ENCODE results near the gene TLCD3B. TPM values are rescaled to one million over a fixed set of nuclear protein-coding genes. Genes with fewer than 3 reads are reported as not detected.

TLCD3B gene
- total RNA-seq, 1 donor from 2014 or later = not detected

DNA sequence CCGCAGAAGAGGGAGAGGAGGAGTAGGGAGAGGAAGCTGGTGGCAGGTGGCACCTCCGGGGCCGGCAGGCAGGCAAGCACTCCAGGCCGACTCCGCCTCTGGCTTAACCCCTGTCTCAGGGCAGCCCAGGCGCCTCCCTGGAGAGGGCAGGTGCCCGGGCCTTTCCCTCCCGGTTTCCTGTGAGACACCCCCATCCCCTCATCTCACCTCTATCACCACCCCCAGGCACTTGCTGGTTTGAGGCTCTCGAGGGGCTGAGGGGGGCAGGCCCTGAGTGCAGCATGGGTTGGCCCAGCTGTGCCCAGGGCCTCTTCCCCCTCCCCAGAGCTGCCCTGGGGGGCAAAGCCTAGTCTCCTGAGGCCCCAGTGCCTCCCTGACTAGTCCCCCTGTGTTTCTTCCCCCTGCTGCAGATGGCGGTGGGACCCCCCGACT, 26.2 kb downstream of the TLCD3B start:
- TF ChIP-seq, protein P1, sequence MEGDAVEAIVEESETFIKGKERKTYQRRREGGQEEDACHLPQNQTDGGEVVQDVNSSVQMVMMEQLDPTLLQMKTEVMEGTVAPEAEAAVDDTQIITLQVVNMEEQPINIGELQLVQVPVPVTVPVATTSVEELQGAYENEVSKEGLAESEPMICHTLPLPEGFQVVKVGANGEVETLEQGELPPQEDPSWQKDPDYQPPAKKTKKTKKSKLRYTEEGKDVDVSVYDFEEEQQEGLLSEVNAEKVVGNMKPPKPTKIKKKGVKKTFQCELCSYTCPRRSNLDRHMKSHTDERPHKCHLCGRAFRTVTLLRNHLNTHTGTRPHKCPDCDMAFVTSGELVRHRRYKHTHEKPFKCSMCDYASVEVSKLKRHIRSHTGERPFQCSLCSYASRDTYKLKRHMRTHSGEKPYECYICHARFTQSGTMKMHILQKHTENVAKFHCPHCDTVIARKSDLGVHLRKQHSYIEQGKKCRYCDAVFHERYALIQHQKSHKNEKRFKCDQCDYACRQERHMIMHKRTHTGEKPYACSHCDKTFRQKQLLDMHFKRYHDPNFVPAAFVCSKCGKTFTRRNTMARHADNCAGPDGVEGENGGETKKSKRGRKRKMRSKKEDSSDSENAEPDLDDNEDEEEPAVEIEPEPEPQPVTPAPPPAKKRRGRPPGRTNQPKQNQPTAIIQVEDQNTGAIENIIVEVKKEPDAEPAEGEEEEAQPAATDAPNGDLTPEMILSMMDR (conservative IDR thresholded peaks at IDR 0.05; ENCODE audit: low read depth, low read length) = no peak
- no peak for DNase-seq (ENCODE audit: low read depth)
- H3K4me3 ChIP-seq (ENCODE audit: low read depth, low read length) = no peak overlapping the region

DNA sequence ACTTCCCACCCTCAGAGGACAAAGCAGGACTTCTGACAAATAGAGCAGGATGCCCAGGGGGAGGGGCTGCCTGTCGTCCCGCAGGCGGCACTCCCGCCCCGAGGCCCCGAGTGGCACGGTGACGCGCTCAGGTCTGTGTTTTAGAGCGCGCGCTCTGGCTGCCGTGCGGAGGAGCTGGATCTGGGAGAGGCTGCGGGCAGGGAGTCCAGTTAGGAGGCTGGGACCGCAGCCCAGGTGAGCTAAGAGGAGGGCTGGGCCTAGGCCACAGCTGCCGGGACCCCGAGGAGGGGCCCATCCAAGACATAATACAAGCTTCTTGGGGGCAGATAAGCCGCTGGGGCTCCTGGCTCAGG, 26.7 kb downstream of the TLCD3B start:
- TF ChIP-seq, protein P1 (conservative IDR thresholded peaks at IDR 0.05; ENCODE audit: low read depth, low read length) = no peak
- no peak overlapping the region for H3K4me3 ChIP-seq (ENCODE audit: low read depth, low read length)
- no peak for DNase-seq (ENCODE audit: low read depth)

DNA sequence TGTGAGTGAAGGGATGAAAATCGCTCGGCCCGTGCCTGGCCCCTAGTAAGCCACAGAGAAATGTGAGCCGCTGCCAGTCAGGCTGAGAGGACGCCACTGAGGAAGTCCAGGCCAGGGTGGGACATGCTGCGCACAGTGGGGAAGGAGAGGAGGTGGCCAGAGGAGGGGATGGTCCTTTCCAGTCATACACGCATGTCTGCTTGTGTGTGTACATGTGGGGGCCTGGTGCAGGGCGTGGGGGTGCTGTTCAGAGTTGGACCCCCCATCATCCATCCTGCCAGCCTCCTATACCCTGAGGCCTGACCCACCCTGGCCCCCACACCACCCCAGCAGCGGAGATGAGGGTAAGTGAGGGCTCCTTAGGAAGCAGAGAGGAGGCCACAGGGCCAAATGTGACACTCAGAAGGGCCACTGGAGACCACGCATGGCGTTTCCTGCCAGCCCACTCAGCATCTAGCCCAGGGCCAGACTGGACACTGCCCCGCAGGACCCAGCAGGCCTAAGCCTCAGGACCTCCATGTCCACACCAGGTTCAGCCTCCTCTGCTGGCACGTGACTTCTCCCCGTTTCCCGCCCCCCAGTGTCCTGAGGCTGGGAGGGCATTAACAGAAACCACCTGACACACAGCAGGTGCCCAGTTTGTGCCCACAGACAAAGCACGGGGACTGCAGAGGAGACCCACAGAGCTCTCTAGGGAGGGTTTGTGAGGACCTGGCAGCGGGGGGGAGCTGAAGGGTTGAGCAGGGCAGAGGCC, 27.2 kb downstream of the TLCD3B start:
- H3K4me3 ChIP-seq (ENCODE audit: low read depth, low read length) = no peak overlapping the region
- TF ChIP-seq, protein P1 (conservative IDR thresholded peaks at IDR 0.05; ENCODE audit: low read depth, low read length) = no peak
- no peak for DNase-seq (ENCODE audit: low read depth)

DNA sequence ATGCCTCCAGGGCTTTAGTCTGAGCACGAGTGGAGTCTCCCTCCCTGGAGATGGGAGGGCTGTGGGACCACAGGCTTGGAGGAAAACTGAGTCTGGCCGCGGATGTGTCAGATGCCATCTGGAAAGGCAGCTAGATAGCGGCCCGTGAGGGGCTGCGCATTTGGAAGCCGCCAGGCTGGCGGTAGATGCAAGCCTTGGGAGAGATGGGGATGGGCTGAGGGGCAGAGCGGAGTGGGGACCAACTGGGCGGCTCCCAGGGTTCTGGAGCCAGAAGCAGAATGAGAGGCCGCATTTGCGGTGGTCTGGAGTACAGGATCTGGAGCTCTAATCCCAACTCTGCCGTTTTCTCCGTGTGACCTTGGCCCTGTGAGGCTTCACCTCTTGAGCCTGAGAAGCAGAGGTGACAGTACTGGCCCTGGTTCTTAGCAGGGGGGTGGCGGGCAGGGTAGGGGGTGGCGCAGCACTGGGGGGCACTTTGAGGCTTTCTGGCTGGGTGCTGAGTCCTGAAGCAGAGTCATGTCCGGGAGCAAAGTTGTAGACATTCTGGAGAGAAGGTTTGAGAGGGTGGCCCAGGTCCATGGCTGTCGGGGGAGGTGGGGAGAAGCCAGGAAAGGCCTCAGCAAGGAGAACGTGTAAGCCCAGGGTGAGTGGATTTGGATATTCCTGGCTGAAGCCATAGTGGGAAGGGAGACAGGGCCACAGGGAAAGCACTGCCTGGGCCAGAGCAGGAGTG, 28.3 kb downstream of the TLCD3B start:
- TF ChIP-seq, protein P1 (conservative IDR thresholded peaks at IDR 0.05; ENCODE audit: low read depth, low read length) = no peak
- DNase-seq (ENCODE audit: low read depth) = no peak

DNA sequence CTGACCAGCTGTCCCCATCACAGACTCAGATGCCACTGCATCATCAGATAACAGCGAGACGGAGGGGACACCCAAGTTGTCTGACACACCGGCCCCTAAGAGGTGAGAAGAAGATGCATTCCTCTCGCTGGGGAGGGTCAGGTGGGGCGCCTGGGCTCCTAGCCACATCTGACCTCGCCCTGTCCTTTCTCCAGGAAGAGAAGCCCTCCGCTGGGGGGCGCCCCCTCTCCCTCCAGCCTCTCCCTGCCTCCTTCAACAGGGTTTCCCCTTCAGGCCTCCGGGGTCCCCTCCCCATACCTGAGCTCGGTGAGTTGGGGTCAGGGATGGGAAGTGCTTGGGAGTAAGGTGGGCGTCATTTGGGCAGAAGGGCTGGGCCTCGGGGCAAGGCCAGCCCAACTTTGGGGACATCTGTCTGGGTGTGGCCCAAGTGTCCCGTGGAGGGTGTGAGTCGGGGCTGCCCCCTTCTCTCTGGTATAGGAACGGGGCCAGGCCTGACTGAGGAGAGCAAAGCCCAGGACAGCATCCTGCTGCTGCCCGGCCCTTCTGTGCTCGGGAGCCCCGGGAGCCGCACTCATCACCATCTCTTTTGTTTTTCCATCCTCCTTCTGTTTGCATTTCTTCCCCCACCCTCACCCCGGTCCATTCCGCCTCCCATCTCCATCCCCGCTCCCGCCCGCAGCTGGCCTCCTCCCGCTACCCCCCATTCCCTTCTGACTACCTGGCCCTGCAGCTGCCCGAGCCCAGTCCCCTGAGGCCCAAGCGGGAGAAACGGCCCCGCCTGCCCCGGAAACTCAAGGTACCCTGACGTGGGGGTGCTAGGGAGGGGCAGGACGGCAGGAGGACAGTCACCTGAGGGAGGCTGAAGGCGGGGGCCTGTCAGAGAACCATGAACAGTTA, 30.1 kb downstream of the TLCD3B start:
- TF ChIP-seq, protein P1 (conservative IDR thresholded peaks at IDR 0.05; ENCODE audit: low read depth, low read length) = no peak
- DNase-seq (ENCODE audit: low read depth) = no peak
- H3K4me3 ChIP-seq (ENCODE audit: low read depth, low read length) = no peak overlapping the region

More for the DNA sequence above, 28.3 kb downstream of the TLCD3B start:
- no peak overlapping the region for H3K4me3 ChIP-seq (ENCODE audit: low read depth, low read length)

DNA sequence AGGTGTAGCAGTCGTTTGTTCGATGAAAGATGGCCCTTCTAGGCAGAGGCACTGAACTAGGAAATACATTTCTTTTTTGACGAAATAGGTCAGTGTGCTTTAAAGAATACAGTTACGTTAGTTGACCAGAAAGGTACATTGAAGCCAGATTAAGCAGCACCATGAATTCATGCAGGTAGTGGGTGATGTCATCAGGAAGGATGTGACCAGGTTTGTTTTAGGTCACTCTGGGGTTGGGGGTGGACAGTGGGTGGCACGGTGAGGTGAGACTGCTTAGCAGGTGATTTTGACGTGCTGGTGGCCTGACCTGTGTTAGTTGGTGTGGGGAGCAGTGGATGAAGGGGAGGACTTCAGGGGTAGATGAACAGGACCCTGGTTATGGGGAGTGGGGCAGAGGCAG, 31.5 kb downstream of the TLCD3B start:
- no peak for DNase-seq (ENCODE audit: low read depth)
- no peak overlapping the region for H3K4me3 ChIP-seq (ENCODE audit: low read depth, low read length)
- TF ChIP-seq, protein P1 (conservative IDR thresholded peaks at IDR 0.05; ENCODE audit: low read depth, low read length) = no peak
